ENCODE data around the gene RPAP2. TPM values are rescaled to one million over a fixed set of nuclear protein-coding genes. Genes with fewer than 3 reads are reported as not detected.
A peak's percentile ranks its signal among the peaks of the same experiment; 100 is the strongest.

RPAP2 gene
- total RNA-seq, 1 experiment from 2014 or later, result 19.8 TPM

DNA sequence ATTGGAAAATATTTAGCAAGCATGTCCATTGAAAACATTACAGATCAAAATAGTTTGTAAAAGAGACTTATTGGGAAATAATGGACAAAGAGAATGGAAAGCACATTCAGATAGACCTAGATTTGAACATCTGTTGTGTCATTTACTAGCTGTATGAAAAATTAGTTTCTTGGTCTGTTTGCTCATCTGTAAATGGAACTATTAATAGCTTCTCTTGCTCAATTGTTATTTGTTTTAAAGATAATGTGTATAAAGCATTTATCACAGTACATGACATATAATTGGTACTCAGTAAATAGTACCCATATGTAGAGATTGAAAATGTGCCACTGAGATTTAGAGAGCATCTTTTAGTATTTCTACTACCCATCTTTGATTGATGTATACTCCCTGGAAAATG lies 25.9 kb downstream of the RPAP2 start:
- Mint-ChIP-seq H3K9me3 (peaks cover 41% of the 10 kb centered on the region), H3K4me3 (no peak overlapping the region), H3K27me3 (ENCODE audit: low read depth) (no peaks in the 10 kb centered on the region), H3K27ac (no peak overlapping the region), H3K4me1 (no peaks in the 10 kb centered on the region), H3K36me3 (peaks cover 70% of the 10 kb centered on the region)
- POLR2A ChIA-PET, result no interaction called here
- CTCF ChIA-PET, result no interaction called here
- no peak for DNase-seq (ENCODE audit: low spot score)
- no peak for ATAC-seq
- TF ChIP-seq CREB1 (CRISPR knock-in tag; IDR thresholded peaks at IDR 0.05), result no peak

DNA sequence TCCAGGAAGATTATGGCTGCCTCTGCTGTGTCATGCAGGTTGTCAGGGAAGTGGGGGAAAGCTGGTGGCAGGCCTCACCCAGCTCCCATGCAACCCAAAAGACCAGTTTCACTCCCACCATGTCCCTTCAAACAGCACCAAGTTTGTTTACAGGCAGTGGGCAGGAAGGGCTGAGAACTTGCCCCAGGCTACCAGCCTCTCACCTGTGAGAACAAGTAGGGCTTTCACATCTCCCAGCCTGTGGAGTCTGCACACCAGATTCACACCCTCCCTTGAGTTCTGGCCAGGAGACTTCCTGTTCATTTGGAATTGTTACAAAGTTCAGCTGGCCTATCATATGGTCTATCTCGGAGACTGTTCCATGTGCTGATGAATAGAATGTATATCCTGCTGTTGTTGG lies 27.8 kb downstream of the RPAP2 start:
- no peak for ATAC-seq
- H3K4me3 Mint-ChIP-seq, result no peak overlapping the region
- H3K36me3 Mint-ChIP-seq, result peaks cover 69% of the 10 kb centered on the region

DNA sequence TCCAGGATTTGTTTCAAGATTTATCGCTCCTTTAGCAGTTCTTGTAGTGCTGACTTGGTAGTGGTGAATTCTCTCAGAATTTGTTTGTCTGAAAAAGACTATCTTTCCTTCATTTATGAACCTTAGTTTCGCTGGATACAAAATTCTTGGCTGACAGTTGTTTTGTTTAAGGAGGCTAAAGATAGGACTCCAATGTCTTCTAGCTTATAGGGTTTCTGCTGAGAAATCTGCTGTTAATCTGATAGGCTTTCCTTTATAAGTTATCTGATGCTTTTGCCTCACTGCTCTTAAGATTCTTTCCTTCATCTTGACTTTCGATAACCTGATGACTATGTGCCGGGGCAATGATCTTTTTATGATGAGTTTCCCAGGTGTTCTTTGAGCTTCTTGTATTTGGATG lies 28.9 kb downstream of the RPAP2 start:
- ChIA-PET POLR2A (no interaction called here), CTCF (no interaction called here)
- Mint-ChIP-seq H3K9me3 (peaks cover 41% of the 10 kb centered on the region), H3K4me1 (no peaks in the 10 kb centered on the region; the same call in 1 of the 2 replicates), H3K4me3 (no peak overlapping the region), H3K36me3 (peaks cover 69% of the 10 kb centered on the region), H3K27me3 (ENCODE audit: low read depth) (no peaks in the 10 kb centered on the region), H3K27ac (no peak overlapping the region)
- no peak for ATAC-seq
- peak; percentile 83 for TF ChIP-seq ZNF317 (CRISPR knock-in tag; IDR thresholded peaks at IDR 0.05; ENCODE audit: borderline replicate concordance, low read depth)
- TF ChIP-seq EMX1 (CRISPR knock-in tag; IDR thresholded peaks at IDR 0.05), result no peak
- no peak for DNase-seq (ENCODE audit: low spot score)

More for the DNA sequence above, 27.8 kb downstream of the RPAP2 start:
- Mint-ChIP-seq H3K9me3 (peaks cover 41% of the 10 kb centered on the region), H3K27me3 (ENCODE audit: low read depth) (no peaks in the 10 kb centered on the region), H3K27ac (no peak overlapping the region), H3K4me1 (no peaks in the 10 kb centered on the region; the same call in 1 of the 2 replicates)
- POLR2A ChIA-PET, result no interaction called here
- peak; percentile 42; the same call in 1 of the 2 replicates for TF ChIP-seq SMAD4 (CRISPR knock-in tag; IDR thresholded peaks at IDR 0.05)
- no peak for TF ChIP-seq NFYB (CRISPR knock-in tag; conservative IDR thresholded peaks at IDR 0.05; ENCODE audit: low read depth)
- TF ChIP-seq ZNF423 (CRISPR knock-in tag; IDR thresholded peaks at IDR 0.05), result no peak
- no peak for TF ChIP-seq ATF1 (CRISPR knock-in tag; IDR thresholded peaks at IDR 0.05)
- DNase-seq (ENCODE audit: low spot score), result no peak
- CTCF ChIA-PET, result no interaction called here

DNA sequence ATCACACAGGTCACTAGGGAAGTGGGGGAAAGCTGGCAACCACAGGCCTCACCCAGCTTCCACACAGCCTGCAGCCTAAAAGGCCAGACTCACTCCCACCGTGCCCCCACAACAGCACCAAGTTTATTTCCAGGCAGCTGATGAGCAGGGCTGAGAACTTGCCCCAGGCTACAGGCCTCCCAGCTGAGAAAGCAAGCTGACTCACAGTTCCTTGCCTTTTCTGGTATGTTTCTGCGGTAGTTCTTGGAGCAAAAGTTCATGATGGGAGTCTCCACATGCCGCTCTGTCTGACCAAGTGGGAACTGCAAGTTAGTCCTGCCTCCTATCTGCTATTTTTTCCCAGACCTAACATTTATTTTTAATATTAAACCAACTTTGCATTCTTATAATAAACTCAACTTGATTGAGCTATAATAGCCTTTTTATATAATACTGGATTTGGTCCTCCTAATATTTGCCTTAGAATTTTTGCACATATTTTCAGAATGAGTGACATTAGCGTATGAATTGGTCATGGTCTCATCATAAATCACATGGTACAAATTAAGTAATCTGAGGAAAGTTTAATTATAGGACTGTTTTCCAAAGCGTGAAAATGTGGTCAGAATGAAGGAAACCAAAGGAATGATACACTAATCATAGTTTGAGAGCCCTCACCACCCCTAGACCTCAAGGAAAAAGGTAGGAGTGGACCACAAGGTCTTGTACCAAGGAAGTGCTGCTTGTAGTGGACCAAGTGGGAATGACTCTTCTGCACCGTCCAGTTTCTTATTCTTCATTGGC lies 30.7 kb downstream of the RPAP2 start:
- ATAC-seq (no peak), DNase-seq (ENCODE audit: low spot score) (no peak)
- CTCF ChIA-PET, result no interaction called here
- Mint-ChIP-seq H3K27ac (no peak overlapping the region), H3K4me3 (no peak overlapping the region), H3K9me3 (peaks cover 41% of the 10 kb centered on the region), H3K4me1 (no peaks in the 10 kb centered on the region; the same call in 1 of the 2 replicates), H3K36me3 (peaks cover 68% of the 10 kb centered on the region), H3K27me3 (ENCODE audit: low read depth) (no peaks in the 10 kb centered on the region)
- TF ChIP-seq TCF7 (CRISPR knock-in tag; IDR thresholded peaks at IDR 0.05; ENCODE audit: low read depth) (no peak), NFYB (CRISPR knock-in tag; conservative IDR thresholded peaks at IDR 0.05; ENCODE audit: low read depth) (no peak), NR2C2 (CRISPR knock-in tag; IDR thresholded peaks at IDR 0.05) (no peak), HMGA2 (CRISPR knock-in tag; IDR thresholded peaks at IDR 0.05) (no peak)
- TF ChIP-seq, protein P1, sequence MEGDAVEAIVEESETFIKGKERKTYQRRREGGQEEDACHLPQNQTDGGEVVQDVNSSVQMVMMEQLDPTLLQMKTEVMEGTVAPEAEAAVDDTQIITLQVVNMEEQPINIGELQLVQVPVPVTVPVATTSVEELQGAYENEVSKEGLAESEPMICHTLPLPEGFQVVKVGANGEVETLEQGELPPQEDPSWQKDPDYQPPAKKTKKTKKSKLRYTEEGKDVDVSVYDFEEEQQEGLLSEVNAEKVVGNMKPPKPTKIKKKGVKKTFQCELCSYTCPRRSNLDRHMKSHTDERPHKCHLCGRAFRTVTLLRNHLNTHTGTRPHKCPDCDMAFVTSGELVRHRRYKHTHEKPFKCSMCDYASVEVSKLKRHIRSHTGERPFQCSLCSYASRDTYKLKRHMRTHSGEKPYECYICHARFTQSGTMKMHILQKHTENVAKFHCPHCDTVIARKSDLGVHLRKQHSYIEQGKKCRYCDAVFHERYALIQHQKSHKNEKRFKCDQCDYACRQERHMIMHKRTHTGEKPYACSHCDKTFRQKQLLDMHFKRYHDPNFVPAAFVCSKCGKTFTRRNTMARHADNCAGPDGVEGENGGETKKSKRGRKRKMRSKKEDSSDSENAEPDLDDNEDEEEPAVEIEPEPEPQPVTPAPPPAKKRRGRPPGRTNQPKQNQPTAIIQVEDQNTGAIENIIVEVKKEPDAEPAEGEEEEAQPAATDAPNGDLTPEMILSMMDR (IDR thresholded peaks at IDR 0.05), result no peak
- TF ChIP-seq, protein P2, sequence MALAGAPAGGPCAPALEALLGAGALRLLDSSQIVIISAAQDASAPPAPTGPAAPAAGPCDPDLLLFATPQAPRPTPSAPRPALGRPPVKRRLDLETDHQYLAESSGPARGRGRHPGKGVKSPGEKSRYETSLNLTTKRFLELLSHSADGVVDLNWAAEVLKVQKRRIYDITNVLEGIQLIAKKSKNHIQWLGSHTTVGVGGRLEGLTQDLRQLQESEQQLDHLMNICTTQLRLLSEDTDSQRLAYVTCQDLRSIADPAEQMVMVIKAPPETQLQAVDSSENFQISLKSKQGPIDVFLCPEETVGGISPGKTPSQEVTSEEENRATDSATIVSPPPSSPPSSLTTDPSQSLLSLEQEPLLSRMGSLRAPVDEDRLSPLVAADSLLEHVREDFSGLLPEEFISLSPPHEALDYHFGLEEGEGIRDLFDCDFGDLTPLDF (CRISPR knock-in tag; IDR thresholded peaks at IDR 0.05), result no peak
- POLR2A ChIA-PET, result no interaction called here

DNA sequence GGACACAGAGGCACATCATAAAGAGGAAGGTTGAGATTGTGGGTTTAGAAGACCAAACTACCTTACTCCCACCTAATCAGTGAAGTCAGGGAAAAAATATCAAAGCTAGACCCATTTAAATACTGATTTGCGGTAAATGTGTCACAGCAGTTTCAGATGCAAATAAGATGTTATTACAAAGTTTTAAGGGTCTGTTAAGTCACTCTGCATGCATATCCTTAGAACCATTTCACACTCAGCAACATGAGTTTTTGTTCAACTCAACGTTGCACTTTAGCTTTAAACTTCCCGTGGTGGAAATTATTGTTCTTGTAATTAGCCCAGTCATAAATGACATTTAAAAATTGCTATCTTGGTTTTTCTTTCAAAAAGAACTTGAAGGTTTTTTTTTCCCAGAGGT lies 34.8 kb downstream of the RPAP2 start:
- POLR2A ChIA-PET, result no interaction called here
- no peak overlapping the region for H3K4me3 Mint-ChIP-seq
- no peak overlapping the region for H3K27ac Mint-ChIP-seq

More for the DNA sequence above, 34.8 kb downstream of the RPAP2 start:
- peaks cover 30% of the 10 kb centered on the region for H3K36me3 Mint-ChIP-seq
- no peaks in the 10 kb centered on the region for H3K27me3 Mint-ChIP-seq (ENCODE audit: low read depth)
- peaks cover 5% of the 10 kb centered on the region for H3K9me3 Mint-ChIP-seq
- TF ChIP-seq, protein P3, sequence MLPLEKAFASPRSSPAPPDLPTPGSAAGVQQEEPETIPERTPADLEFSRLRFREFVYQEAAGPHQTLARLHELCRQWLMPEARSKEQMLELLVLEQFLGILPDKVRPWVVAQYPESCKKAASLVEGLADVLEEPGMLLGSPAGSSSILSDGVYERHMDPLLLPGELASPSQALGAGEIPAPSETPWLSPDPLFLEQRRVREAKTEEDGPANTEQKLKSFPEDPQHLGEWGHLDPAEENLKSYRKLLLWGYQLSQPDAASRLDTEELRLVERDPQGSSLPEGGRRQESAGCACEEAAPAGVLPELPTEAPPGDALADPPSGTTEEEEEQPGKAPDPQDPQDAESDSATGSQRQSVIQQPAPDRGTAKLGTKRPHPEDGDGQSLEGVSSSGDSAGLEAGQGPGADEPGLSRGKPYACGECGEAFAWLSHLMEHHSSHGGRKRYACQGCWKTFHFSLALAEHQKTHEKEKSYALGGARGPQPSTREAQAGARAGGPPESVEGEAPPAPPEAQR (CRISPR knock-in tag; IDR thresholded peaks at IDR 0.05), result no peak
- TF ChIP-seq, protein P4, sequence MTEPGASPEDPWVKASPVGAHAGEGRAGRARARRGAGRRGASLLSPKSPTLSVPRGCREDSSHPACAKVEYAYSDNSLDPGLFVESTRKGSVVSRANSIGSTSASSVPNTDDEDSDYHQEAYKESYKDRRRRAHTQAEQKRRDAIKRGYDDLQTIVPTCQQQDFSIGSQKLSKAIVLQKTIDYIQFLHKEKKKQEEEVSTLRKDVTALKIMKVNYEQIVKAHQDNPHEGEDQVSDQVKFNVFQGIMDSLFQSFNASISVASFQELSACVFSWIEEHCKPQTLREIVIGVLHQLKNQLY (CRISPR knock-in tag; IDR thresholded peaks at IDR 0.05), result no peak
- CTCF ChIA-PET, result interaction anchor here (1.3 kb wide), 1 partner anchor 42 kb away, joined by 4 read pairs; no protein-coding TSS in a partner anchor
- ATAC-seq (no peak), DNase-seq (ENCODE audit: low spot score) (no peak)
- H3K4me1 Mint-ChIP-seq, result no peaks in the 10 kb centered on the region; the same call in 1 of the 2 replicates

Measured in WTC11 (cell line).